Measurements from ENCODE around the gene AGR3.
"Not testable (repeated sequence)": the region's sequence is repeated elsewhere in the genome, so short reads cannot be mapped to it uniquely, and the experiment has no call there.

AGR3 gene

DNA sequence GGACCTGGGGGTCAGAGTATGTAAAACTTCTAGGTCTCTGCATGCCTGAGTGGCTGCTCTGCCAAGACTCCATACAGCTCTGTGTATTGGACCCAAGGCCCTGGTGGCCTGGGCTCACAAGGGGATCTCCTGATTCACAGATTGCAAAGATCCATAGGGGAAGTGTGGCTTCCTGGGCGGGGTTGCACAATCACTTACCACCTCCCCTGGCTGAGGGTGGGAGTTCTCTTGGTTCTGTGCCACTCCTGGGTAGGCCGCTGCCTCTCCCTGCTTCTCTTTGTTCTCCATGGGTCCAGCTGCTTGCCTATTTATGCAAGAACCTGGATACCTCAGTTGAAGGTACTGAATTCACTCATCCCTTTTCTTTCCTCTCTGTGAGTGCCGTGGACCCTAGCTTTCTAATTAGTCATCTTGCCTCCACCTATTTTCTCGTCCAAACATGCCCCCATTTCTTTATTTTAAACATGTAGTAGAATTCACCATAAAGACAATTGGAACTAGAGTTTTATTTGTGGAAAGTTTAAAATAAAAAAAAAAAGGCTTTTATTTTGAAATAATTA is 18.5 kb upstream of the AGR3 start:
- DNase-seq = no peak
- intact Hi-C loops (cut with DNase I) = no loop called here

DNA sequence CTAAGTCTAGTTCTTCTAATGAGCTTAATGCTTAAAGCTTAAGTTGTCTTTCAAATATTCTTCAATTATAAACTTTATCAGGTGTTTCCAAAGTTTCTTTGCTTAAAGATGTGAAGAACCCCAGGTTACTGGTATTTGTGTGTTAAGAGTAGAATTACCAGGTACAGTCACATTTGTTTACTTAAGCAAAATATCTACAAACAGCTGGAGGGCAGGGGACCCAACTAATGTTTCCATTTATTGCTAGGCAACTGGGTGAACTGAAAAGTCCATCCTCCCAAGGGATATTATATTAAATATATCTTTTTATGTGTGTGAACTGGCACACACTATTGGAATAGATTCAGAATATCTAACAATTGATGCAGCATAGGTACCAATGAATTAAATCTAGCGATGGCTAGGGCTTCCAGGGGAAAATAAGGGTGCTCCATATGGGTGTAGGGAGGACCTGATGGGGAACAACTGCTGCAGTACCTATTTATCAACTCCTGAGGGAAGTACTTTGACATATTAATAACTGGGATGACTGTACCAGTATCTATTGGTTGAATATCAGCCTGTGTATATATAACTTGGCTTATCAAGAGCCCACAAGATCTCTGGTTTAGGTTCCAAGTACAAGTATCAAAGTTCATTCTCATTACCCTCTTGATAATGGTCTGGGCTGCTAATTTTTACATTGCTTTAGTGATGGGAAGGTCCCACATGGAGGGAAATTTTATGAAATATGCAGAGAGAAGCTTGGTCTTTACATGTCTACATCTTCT is 10.3 kb upstream of the AGR3 start:
- intact Hi-C loops (cut with DNase I) = no loop called here
- no peak for DNase-seq

DNA sequence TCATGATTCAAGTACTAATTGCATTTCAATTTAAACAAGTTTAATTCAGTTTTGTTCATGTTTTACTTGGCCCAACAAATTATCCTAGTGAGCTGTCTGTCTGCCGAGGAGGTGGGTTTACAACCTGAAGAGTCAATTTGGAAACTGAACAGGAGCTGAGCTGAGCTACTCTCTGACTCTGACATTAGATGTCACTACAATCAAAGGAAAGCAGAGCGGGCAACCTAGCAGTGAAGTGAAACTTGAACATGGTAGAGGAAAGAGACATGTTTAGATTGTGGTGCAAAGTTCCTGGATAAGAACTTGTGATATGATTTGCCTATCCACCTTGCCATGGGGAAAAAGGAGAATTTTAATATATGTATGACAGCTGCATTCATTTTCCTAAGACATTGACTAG is 9.6 kb upstream of the AGR3 start:
- intact Hi-C loops (cut with DNase I) = no loop called here
- DNase-seq = peak in 1 of 10 donors; percentile 65

DNA sequence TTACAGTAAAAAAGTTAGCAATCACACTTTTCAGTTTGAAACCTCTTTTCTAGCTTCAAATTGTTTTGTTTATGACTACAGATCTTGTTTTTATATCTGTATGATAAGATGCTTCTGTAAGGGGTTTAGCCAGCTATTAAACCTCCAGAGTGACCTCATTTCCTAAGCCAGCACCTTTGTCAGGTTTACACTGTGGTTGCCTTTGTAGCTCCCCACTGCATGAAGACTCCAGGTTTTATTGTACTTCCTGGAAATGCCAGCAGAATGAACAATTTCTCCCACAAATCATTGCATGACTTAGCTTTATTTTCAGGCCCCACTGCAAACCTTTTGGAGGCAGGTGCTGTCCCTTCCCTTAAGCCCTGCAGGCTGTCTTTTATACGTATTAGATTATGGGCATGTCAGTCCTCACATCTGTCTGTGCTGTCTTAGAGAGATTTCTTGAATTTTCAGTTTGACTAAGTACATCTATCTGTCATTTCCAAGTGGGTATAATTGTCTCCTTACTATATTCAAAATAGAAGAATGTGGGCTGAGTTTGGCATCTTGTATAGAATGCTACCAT is 8.2 kb upstream of the AGR3 start:
- DNase-seq = no peak
- intact Hi-C loops (cut with DNase I) = no loop called here

DNA sequence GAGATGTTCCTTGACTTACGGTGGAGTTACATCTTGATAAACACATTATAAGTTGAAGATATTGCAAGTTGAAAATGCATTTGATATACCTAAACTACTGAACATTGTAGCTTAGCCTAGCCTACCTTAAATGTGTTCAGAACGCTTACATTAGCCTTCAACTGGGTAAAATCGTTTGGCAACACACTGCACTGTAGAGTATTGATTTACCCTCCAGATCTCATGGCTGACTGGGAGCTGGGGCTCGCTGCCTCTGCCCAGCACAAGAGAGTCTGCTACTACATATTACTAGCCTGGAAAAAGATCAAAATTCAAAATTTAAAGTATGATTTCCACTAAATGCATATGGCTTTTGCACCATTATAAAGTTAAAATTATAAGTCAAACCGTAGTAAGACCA is 7.5 kb upstream of the AGR3 start:
- intact Hi-C loops (cut with DNase I) = no loop called here
- DNase-seq = peak in 1 of 10 donors; percentile 40

DNA sequence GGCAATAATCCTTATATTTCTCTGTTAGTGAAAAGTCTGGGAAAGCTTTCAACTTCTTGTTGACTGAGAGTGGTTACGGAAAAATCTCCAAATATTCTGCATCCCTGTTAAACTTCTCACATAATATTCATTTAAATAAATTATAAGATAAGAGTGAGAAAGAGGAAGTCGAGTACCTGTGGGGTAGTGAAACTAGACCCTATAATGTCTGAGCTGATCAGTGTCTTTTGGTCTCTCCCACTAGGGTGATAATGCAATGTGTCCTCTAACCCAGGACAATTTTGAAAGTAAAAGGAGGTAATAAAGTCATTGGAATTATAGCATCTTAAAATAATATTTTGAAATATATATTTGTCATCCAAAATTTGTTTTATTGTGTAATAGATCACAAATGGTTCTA is 2.1 kb upstream of the AGR3 start:
- intact Hi-C loops (cut with DNase I) = no loop called here
- DNase-seq = no peak

DNA sequence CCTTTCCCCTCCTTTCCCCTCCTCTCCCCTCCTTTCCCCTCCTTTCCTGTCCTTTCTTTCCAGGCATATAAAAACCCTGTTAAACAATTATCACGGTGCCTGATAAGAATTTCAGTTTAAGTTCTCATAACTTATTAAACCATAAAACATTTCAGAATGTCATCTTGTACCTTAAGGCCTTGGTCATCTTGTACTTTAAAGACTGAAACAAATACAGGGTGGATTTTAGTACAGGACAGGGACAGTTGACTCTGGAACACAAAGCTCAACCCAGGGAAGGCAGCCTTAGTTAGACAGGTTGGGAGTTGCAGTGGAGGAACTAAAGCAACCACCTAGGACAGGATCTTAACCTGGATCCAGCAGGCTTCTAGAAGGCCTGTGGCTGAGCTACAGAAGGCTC is 1.2 kb downstream of the AGR3 start:
- DNase-seq = no peak
- intact Hi-C loops (cut with DNase I) = no loop called here

DNA sequence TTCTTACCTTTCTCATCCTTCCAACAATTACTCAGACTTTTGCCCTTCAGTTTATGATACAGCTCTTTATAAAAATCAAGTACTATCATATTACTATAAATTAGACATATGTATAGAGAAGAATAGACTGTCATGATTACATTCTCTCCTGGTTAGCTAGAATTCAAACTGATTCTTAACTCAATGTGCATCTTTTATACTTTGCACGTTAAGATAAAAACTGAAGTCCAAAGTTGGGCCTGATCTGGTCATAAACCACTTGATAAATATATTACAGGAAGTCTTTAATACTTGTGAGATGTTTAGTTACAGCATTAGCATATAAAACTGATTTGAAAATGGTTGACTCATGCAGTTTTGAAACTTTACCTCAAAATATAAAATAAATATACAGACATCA is 2.6 kb downstream of the AGR3 start:
- intact Hi-C loops (cut with DNase I) = no loop called here
- no peak for DNase-seq

DNA sequence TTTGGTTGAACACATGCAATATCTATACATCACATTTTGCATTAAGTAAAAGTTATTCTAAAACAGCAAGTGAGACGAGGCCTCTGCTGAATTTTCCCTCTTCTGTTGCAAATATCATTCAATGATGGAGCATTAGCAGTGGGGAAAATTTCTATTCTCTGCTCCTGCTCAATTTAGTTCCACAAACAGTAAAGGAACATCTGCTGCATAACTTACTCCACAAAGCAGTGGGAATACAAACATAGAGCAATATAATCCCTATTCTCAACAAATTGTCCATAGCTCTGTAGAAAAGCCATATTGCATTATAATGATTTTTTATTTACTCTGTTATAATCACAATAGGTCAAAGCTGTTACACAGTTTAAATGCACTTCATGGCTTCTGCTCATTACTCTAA is 5.9 kb downstream of the AGR3 start:
- intact Hi-C loops (cut with DNase I) = no loop called here
- no peak for DNase-seq

DNA sequence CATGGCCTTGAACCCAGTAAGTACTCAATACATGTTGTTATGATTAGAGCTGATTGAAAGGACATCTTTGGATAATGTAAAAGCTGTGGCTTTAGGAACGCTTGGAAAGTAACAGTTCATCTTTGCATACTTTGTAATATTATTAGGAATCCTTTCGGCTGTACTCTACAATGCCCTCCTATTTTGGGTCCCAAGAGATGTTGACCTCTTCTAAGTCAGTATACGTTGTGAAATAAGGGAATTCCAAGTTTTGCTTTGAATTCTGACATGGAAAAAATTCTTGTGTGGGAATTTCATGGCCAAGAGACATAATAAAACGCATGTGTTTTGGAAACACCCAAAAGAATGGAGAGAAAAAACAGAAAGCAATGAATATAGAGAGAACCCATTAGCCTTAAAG is 7.7 kb downstream of the AGR3 start:
- intact Hi-C loops (cut with DNase I) = no loop called here
- no peak for DNase-seq

DNA sequence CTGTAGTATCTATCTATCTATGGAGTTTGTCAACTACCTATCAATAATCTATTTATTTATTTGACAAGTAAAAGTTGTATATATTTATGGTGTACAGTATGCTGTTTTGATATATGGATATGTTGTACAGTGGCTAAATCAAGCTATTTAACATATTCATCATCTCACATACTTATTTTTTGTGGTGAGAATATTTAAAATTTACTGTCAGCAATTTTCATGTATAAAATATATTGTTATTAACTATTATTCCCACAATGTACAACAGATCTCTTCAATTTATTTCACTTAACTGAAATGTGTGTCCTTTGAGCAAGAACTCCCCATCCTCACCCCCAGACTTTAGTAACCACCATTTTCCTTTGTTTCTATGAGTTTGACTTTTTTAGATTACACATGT is 14.5 kb downstream of the AGR3 start:
- intact Hi-C loops (cut with DNase I) = no loop called here
- no peak for DNase-seq

DNA sequence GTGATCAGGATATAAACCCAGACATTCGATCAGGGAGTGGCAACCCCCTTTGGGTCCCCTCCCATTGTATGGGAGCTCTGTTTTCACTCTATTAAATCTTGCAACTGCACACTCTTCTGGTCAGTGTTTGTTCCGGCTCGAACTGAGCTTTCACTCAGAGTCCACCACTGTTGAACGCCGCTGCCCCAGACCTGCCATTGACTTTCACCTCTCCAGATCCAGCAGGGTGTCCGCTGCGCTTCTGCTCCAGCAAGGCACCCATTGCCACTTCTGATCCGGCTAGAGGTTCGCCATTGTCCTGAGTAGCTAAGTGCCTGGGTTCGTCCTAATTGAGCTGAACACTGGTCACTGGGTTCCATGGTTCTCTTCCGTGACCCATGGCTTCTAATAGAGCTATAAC is 28.6 kb downstream of the AGR3 start:
- intact Hi-C loops (cut with DNase I) = not testable (repeated sequence)
- DNase-seq = peak in 1 of 10 donors; percentile 64

DNA sequence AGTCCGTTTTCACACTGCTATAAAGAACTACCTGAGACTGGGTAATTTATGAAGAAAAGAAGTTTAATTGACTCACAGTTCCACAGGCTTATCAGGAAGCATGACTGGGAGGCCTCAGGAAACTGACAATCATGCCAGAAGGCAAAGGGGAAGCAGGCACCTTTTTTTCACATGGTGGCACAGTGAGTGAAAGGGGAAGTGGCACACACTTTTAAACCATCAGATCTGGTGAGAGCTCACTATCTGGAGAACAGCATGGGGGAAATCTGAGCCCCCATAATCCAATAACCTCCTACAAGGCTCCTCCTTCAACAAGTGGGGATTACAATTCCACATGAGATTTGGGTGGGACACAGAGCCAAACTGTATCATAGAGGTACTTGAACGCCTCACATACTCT is 30.0 kb downstream of the AGR3 start:
- intact Hi-C loops (cut with DNase I) = no loop called here
- DNase-seq = no peak

DNA sequence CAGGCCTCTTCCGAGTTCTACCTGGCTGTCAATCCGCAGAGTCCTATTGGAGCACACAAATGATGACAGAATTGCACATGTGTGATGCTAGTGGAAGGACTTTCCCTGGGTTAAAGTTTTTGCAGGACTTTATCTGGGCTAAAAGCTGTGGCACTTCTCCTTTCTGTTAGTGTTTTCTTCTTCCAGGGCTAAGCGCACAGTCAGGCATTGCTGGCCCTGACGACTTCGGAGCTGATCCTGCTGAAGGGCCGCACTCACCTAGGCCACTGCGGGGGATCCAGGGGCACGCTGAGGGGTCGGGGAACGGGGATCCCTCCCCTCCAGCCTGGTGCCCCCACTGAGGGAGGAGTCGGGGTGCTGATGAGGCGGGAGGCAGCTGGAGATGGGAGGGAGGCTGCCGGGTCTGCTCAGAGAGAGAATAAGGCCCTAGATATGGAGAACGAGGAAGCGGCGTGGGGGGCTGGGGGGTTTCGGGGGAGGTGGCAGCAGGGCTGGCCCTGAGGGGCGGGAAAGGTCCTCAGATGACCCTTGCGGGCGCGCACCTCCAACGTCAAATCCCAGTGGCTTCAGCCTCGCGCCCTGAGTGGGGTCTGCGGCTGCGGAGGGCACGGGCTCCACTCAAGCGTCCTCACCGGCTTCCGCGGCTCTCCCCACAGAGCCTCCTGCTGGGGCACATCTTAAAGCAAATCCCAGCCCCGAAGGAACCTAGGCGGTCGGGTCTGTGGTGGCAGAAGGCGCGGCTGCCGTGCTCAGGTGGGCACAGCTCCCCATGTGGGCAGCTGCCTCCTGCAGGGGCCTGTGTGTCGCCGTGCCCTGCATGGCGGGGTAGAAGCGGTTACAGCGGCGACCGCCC is 30.9 kb downstream of the AGR3 start:
- DNase-seq = peak in 2 of 10 donors; percentile 64 to 72
- intact Hi-C loops (cut with DNase I) = no loop called here

DNA sequence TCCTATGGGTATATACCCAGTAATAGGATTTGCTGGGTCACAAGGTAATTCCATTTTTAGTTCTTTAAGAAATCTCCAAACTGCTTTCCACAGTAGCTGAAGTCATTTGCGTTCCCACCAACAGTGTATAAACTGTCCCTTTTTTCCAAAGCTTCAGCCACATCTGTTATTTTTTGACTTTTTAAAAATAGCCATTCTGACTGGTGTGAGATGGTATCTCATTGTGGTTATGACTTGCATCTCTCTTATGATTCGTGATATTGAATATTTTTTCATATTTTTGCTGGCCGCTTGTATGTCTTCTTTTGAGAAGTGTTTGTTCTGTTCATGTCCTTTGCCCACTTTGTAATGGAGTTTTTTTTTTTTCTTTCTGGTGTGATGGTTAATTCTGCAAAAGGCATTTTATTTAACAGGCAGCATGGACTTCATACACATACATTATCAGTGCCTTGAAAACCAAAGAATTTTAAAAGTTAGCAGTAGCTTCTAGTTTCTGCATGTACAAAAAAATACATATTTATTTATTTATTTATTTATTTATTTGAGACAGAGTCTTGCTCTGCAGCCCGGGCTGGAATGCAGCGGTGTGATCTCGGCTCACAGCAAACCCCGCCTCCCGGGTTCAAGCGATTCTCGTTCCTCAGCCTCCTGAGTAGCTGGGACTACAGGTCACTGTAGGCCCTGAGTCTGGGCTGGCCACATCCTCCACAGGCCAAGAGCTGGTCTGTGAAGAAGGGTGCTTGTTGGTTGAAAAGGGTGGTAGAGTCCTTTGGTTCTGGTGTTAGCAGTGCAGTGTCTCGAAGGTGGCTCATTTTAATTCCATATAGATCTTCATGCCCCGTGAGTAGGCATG is 32.3 kb downstream of the AGR3 start:
- DNase-seq = no peak
- intact Hi-C loops (cut with DNase I) = no loop called here

DNA sequence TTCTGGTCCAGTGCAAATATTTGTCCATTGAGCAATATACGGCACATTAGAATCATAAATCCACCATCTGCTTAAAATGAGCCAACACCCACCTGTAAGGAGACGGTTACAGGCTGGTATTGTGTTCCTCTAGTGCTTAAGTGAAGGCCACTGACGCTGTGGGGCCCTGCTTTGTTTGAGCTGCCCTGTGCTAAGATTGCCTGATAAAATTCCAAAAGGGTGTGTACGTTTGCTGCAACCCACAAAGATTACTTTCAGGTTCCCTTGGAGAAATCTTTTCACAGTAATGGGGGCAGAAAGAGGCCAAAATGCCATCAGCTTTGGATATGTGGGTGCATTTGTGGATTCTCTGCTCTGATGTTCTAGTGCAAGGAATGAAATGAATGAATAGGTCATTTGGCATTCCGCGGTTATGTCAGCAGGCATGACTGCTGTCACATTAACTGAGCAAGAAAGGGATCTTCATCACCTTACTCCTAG is 34.4 kb downstream of the AGR3 start:
- intact Hi-C loops (cut with DNase I) = no loop called here

DNA sequence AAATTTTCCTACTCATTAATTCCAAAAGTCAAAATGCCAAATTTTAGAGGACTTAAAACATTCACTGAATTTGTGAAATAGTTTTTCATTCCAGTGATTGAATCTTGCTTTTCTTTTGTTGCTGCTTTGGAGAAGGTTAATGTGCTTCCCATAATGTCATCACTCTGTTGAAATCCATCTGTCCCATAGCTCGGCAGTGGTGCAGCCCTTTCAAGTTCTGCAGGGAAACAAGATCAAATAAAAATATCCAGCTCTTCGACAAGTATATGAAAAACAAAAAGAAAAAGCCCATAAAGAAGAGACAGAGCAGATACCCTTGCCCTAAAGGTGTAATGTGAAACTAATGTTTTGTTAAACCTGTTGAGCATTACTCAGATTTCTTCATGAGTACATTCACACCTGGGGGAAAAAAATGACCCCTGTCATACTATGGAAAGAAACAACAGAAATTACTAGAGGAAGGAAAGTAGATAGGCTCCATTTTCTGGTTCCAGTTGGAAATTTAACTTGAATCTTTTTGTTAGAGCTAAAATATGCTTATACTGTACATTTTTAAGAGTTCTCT is 35.1 kb downstream of the AGR3 start:
- intact Hi-C loops (cut with DNase I) = no loop called here
- no peak for DNase-seq

More for the DNA sequence above, 34.4 kb downstream of the AGR3 start:
- no peak for DNase-seq

DNA sequence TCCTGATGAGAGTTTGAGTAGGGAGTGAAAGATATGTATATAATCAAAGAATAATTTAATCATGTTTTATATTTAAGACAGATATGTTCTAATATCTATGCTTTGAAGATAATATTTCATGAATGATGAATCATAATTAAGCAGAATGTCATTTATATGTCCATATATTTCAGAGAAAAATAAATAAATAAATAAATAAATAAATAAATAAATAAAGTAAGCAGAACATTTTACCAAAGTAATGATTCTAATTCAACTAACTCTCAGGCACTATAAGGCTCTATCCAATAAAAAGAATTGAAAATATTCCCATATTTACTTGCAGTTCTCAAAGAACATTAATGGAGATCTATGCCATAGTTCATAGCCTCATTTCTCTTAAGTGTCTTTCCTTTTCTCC is 36.0 kb downstream of the AGR3 start:
- intact Hi-C loops (cut with DNase I) = no loop called here
- DNase-seq = no peak

DNA sequence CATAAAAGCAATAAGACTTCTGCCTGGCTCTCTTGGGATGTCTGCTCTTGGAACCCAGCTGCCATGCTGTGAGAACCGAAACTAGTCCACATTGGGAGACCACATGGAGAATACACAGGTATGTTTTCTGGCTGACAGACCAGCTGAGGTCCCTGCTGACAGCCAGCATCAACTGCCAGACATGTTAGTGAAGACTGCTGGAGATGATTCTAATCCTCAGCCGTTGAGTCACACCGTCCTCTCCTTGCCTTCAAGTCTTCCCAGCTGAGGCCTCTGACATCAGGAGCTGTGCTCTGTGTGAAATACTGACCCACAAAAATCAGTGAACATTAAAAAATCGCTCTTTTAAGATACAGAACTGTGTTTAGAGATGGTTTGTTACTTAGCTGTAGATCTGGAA is 40.1 kb downstream of the AGR3 start:
- intact Hi-C loops (cut with DNase I) = no loop called here
- no peak for DNase-seq

DNA sequence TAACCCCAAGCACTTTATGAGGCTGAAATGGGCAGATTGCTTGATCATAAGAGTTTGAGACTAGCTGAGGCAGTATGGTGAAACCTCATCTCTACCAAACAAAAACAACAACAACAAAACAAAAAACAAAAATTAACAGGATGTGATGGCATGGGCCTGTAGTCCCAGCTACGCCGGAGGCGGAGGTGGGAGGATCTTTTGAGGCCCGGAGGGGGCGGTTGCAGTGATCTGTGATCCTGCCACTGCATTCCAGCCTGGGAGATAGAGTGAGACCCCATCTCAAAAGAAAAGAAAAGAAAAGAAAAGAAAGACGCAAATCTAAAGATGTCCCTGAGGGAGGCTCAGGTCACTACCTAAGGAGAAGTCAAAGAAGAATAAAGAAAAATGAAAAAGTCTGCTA is 41.7 kb downstream of the AGR3 start:
- intact Hi-C loops (cut with DNase I) = no loop called here
- DNase-seq = no peak

Measured in posterior cingulate gyrus (tissue), 11 donors.